ENCODE measurements around the gene NISCH.

- TF ChIP-seq POLR2A (IDR thresholded peaks at IDR 0.05), result peak; percentile 8
- no peak for TF ChIP-seq CTCF (IDR thresholded peaks at IDR 0.05)
Measured at GRCh38 chr3:52494886-52495495, 39.6 kb downstream of the NISCH start, which contains the start of gene STAB1.

All from right lobe of liver (tissue), 4 donors.